Neural cell (in vitro differentiated cells): ENCODE data around the gene MMP24OS.

Source experiments
- CTCF ChIP-seq: fragments of 450-650 bp; IDR thresholded peaks from 2 replicates; pipeline ENCODE4 v1.5.1; 2014; ENCODE audit warnings: antibody characterized with exemption, mild to moderate bottlenecking, moderate library complexity; ENCODE audit not compliant: poor library complexity, severe bottlenecking
- POLR2AphosphoS5 ChIP-seq: IDR thresholded peaks from 2 replicates; pipeline ENCODE4 v1.6.1; 2012
- RAD21 ChIP-seq: fragments of 450-650 bp; conservative IDR thresholded peaks from 2 replicates; pipeline ENCODE4 v1.6.1; 2014; ENCODE audit warnings: antibody characterized with exemption, mild to moderate bottlenecking, moderate library complexity

GRCh38 chr20:35288325-35289060 is 10.6 kb upstream of the MMP24OS start:
- TF ChIP-seq RAD21 (no peak), CTCF (no peak), POLR2AphosphoS5 (no peak)
